ENCODE measurements around the gene BCAN.

The BCAN gene

GRCh38 chr1:156689035-156689952 is 47.4 kb downstream of the BCAN start:
- CTCF ChIA-PET = interaction anchor here (0.6 to 49.8 kb wide), 54 partner anchors 13 to 385 kb away, joined by 3 to 2951 read pairs (median 6); partner anchors contain the start of genes CRABP2, HDGF, INSRR and ISG20L2
- DNase-seq (ENCODE audit: low read depth, low spot score) = no peak
- H3K4me3 ChIP-seq (ENCODE audit: low read depth, low read length) = peak overlapping the region; percentile 46
- POLR2A ChIA-PET = interaction anchor here (1.6 to 2.7 kb wide), 3 partner anchors 13 to 39 kb away, joined by 4 to 19 read pairs (median 9); partner anchors contain the start of genes ISG20L2 and METTL25B
- TF ChIP-seq CTCF (IDR thresholded peaks at IDR 0.05; ENCODE audit: insufficient read depth, low read length, missing control alignments) = peak; percentile 92

DNA sequence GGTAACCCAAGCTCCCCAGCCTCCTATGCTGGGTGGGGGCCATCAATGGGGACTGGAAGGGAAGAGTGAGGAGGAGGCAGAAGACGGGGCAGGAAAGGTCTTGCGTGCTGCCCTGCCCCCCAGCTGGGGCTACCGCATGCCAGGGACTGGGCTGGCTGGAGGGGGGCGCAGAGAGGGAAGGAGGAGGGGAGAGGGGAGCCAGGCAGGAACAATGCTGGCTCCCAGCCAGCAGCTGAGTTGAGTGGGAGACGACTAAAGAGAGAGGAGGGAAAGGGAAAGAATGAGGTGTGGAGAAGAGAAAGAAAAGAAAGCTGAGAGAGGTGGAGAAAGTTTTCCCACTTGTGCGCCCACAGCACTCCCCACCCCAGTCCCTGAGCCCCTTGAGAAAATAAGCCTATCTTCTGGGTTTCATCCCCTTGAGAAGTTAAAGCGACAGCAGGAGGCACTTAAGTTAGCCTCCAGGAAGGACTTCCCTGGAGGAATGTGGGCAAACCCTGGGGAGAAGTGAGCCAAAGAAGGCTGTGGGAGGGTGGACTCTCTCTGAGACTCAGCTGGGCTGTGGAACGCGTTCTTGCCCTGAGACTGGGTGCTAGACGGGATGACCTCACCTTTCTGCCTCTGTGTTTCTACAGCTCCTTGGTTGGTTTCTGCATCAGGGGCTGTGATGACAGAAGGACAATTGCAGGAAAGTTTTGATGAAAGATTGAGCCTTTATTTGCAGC is 48.2 kb downstream of the BCAN start:
- CTCF ChIA-PET = interaction anchor here (0.6 to 49.8 kb wide), 44 partner anchors 14 to 384 kb away, joined by 3 to 2951 read pairs (median 8); partner anchors contain the start of genes CRABP2, HDGF, INSRR and ISG20L2
- TF ChIP-seq CTCF (IDR thresholded peaks at IDR 0.05; ENCODE audit: insufficient read depth, low read length, missing control alignments) = no peak
- no peak for DNase-seq (ENCODE audit: low read depth, low spot score)
- H3K4me3 ChIP-seq (ENCODE audit: low read depth, low read length) = peak overlapping the region; percentile 43; the same call in 1 of the 2 replicates
- POLR2A ChIA-PET = interaction anchor here (1.6 to 2.7 kb wide), 4 partner anchors 13 to 38 kb away, joined by 4 to 19 read pairs (median 8); partner anchors contain the start of genes CRABP2, ISG20L2 and METTL25B

GRCh38 chr1:156690675-156691036 is 48.7 kb downstream of the BCAN start:
- TF ChIP-seq CTCF (IDR thresholded peaks at IDR 0.05; ENCODE audit: insufficient read depth, low read length, missing control alignments) = no peak
- POLR2A ChIA-PET = interaction anchor here (1.7 to 2.7 kb wide), 3 partner anchors 12 to 36 kb away, joined by 4 to 19 read pairs (median 8); partner anchors contain the start of gene CRABP2
- H3K4me3 ChIP-seq (ENCODE audit: low read depth, low read length) = no peak overlapping the region
- CTCF ChIA-PET = interaction anchor here (1.1 to 49.8 kb wide), 20 partner anchors 15 to 258 kb away, joined by 3 to 2951 read pairs (median 14); partner anchors contain the start of genes CRABP2, INSRR, ISG20L2 and LRRC71
- no peak for DNase-seq (ENCODE audit: low read depth, low spot score)

DNA sequence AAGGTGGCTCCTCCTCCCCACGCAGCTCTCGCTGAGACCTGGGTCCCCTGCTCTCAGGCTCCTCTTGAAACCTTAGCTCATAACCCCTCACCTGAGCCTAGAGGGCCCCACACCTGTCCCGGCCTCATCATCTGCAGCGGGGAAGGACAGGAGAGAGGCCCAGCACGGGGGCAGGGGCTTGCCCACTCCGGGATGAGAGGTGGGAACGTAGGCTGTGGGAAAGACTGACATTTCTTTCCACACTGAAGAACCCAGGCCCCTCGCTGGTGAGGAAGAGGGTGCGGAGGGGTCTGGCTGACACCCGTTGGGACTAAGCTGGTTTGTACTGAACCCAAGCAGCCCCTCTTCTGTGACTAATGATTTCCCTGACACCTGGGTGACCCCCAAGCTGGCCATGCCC is 49.3 kb downstream of the BCAN start:
- no peak for TF ChIP-seq CTCF (IDR thresholded peaks at IDR 0.05; ENCODE audit: insufficient read depth, low read length, missing control alignments)
- POLR2A ChIA-PET = interaction anchor here (2.0 to 2.7 kb wide), 2 partner anchors 14 to 35 kb away, joined by 8 to 19 read pairs; partner anchors contain the start of gene CRABP2
- CTCF ChIA-PET = interaction anchor here (1.2 to 49.8 kb wide), 13 partner anchors 15 to 233 kb away, joined by 3 to 2951 read pairs (median 93); partner anchors contain the start of genes CRABP2, INSRR, ISG20L2 and LRRC71
- H3K4me3 ChIP-seq (ENCODE audit: low read depth, low read length) = no peak overlapping the region
- no peak for DNase-seq (ENCODE audit: low read depth, low spot score)

GRCh38 chr1:156691665-156692440 is 49.9 kb downstream of the BCAN start:
- TF ChIP-seq CTCF (IDR thresholded peaks at IDR 0.05; ENCODE audit: insufficient read depth, low read length, missing control alignments) = peak; percentile 21
- no peak for DNase-seq (ENCODE audit: low read depth, low spot score)
- POLR2A ChIA-PET = interaction anchor here (2.0 kb wide), 1 partner anchor 14 kb away, joined by 8 read pairs; the partner anchor contains the start of gene CRABP2
- H3K4me3 ChIP-seq (ENCODE audit: low read depth, low read length) = no peak overlapping the region
- CTCF ChIA-PET = interaction anchor here (1.2 to 49.8 kb wide), 11 partner anchors 16 to 233 kb away, joined by 3 to 2951 read pairs (median 113); partner anchors contain the start of genes CRABP2, INSRR, ISG20L2 and LRRC71

Measured in AG04449 (cell line).